HepG2 (cell line): ENCODE data around the gene SLC27A1. TPM values are rescaled to one million over a fixed set of nuclear protein-coding genes. Genes with fewer than 3 reads are reported as not detected.

ENCODE experiments used
- ATAC-seq: fragments of 200-7000 bp; cut with Tn5 transposase; 3 replicates; pipeline ENCODE4 v1.9.1; 2020; ENCODE audit warnings: mild to moderate bottlenecking, moderate library complexity
- BruUV-seq: library from RNA; stranded (reverse); fragments of 400-500 nt; replicated peaks from 2 replicates; lab custom pipeline; 2021; lab: Mats Ljungman, UMichigan
- CTCF ChIA-PET: fragments of 300-600 bp; formaldehyde crosslinking; extraction: SDS; loops from one replicate; lab custom pipeline; 2021; ENCODE audit warnings: low total read pairs, inconsistent platforms, low intra/inter-chr PET ratio; lab: Yijun Ruan, JAX
- POLR2A ChIA-PET: fragments of 350-600 bp; sonication (Branson Sonifier 250); formaldehyde crosslinking; loops from one replicate; lab custom pipeline; 2020; ENCODE audit warnings: antibody characterized with exemption, inconsistent platforms; lab: Yijun Ruan, JAX
- DNase-seq: peaks from one replicate; pipeline ENCODE4 v3.0.0-alpha.2; 2015; ENCODE audit warnings: low spot score
- FAIRE-seq: peaks from 3 replicates; lab custom pipeline; 2011; peaks lifted over from hg19 to GRCh38; lab: Jason Lieb, UNC
- H2AFZ ChIP-seq: one replicate; pipeline ENCODE4 v1.6.1; 2011; ENCODE audit warnings: low read length, inconsistent platforms
- H3K27ac ChIP-seq: fragments of 300-600 bp; 3 replicates; pipeline ENCODE4 v1.8.0; 2011; ENCODE audit warnings: mixed run types, mild to moderate bottlenecking, mixed read lengths, low read length, inconsistent platforms; ENCODE audit not compliant: insufficient read depth; ENCODE audit errors: extremely low read length
- H3K27me3 ChIP-seq, 2 experiments: fragments of 200-600 bp in 1 of 2; 2 replicates in 1 of 2; 3 replicates in 1 of 2; pipeline versions ENCODE4 v1.6.0 to v1.8.0; 2011; ENCODE audit warnings: low read length in 2 of 2, mild to moderate bottlenecking in 2 of 2, moderate library complexity in 2 of 2, inconsistent platforms in 1 of 2; ENCODE audit not compliant: insufficient read depth in 2 of 2, control insufficient read depth in 1 of 2
- H3K36me3 ChIP-seq, 2 experiments: fragments of 200-600 bp in 1 of 2; replicated peaks in 1 of 2; 2 replicates in 1 of 2; 3 replicates in 1 of 2; pipeline versions ENCODE4 v1.5.1 to v1.8.0; 2011; ENCODE audit warnings: low read length in 2 of 2, inconsistent platforms in 1 of 2; ENCODE audit not compliant: insufficient read depth in 2 of 2, control insufficient read depth in 1 of 2
- H3K4me1 ChIP-seq: 2 replicates; pipeline ENCODE4 v1.5.1; 2012; ENCODE audit warnings: low read length, inconsistent platforms; ENCODE audit not compliant: insufficient read depth
- H3K4me2 ChIP-seq: 2 replicates; pipeline ENCODE4 v1.6.0; 2011; ENCODE audit warnings: low read depth, low read length, inconsistent platforms
- H3K4me3 ChIP-seq, 3 experiments: fragments of 200-600 bp in 1 of 3; sonication (generic), shearing (Covaris generic) in 1 of 3; replicated peaks in 1 of 3; 2 replicates each; pipeline ENCODE4 v1.5.1; 2011 to 2016; ENCODE audit warnings: low read length in 3 of 3, inconsistent platforms in 2 of 3, low read depth in 2 of 3, mild to moderate bottlenecking in 2 of 3, control low read depth in 1 of 3, mixed read lengths in 1 of 3; ENCODE audit not compliant: insufficient read depth in 1 of 3
- H3K79me2 ChIP-seq: one replicate; pipeline ENCODE4 v1.6.1; 2011; ENCODE audit warnings: low read length, inconsistent platforms; ENCODE audit not compliant: insufficient read depth
- H3K9ac ChIP-seq: 2 replicates; pipeline ENCODE4 v1.6.0; 2011; ENCODE audit warnings: mild to moderate bottlenecking, low read depth, low read length, inconsistent platforms; ENCODE audit not compliant: insufficient read depth
- H3K9me3 ChIP-seq: 2 replicates; pipeline ENCODE4 v1.5.1; 2012; ENCODE audit warnings: mild to moderate bottlenecking, low read length
- H4K20me1 ChIP-seq: 2 replicates; pipeline ENCODE4 v1.6.0; 2011; ENCODE audit warnings: inconsistent platforms, mild to moderate bottlenecking, low read length, moderate library complexity; ENCODE audit not compliant: insufficient read depth
- AGO2 ChIP-seq: fragments of 200-400 bp; formaldehyde crosslinking; optimal IDR thresholded peaks from 2 replicates; pipeline ENCODE3; 2017; ENCODE audit warnings: mild to moderate bottlenecking, low read depth, low read length, moderate library complexity
- EHMT2 ChIP-seq: fragments of 200-600 bp; sonication (generic); IDR thresholded peaks from 2 replicates; pipeline ENCODE4 v1.7.0; 2017; ENCODE audit warnings: antibody characterized with exemption, low read depth, low read length, borderline replicate concordance
- HOXA3 ChIP-seq: sonication (generic); formaldehyde crosslinking; IDR thresholded peaks from 2 replicates; pipeline ENCODE4 v1.5.0; 2020; ENCODE audit warnings: missing genetic modification reagents
- NRL ChIP-seq: sonication (generic); formaldehyde crosslinking; IDR thresholded peaks from 2 replicates; pipeline ENCODE4 v1.5.0; 2020; ENCODE audit warnings: missing genetic modification reagents, mild to moderate bottlenecking, moderate library complexity, borderline replicate concordance
- ZNF121 ChIP-seq: sonication (generic); formaldehyde crosslinking; IDR thresholded peaks from 2 replicates; pipeline ENCODE4 v1.5.0; 2020; ENCODE audit warnings: mild to moderate bottlenecking, missing genetic modification reagents
- ZNF329 ChIP-seq: sonication (generic); formaldehyde crosslinking; IDR thresholded peaks from 2 replicates; pipeline ENCODE4 v1.9.0; 2021; ENCODE audit warnings: low read depth, mild to moderate bottlenecking, missing genetic modification reagents
- ZNF496 ChIP-seq: sonication (generic); formaldehyde crosslinking; IDR thresholded peaks from 2 replicates; pipeline ENCODE4 v1.8.1; 2023; ENCODE audit warnings: mild to moderate bottlenecking, moderate library complexity, missing genetic modification reagents; ENCODE audit not compliant: insufficient replicate concordance
- ZNF747 ChIP-seq: sonication (generic); formaldehyde crosslinking; IDR thresholded peaks from 2 replicates; pipeline ENCODE4 v1.8.1; 2023; ENCODE audit warnings: missing genetic modification reagents, mild to moderate bottlenecking, borderline replicate concordance
- WGBS: methylation state at CpG from one replicate; pipeline ENCODE4 v1.1.6; 2017; ENCODE audit warnings: low lambda C conversion rate; 5-methylcytosine and 5-hydroxymethylcytosine counted together
- in situ Hi-C: cut with HindIII; loops from 2 replicates; pipeline ENCODE4 v1.10.0; 2017; ENCODE audit warnings: low pct_unique_long_range_greater_than_20kb; ENCODE audit not compliant: extremely low pct_ligation_motif_present
- intact Hi-C: fragments of 100-400 bp; cut with micrococcal nuclease; formaldehyde crosslinking; loops from one replicate; pipeline ENCODE4 v1.10.0; 2022; ENCODE audit not compliant: unreplicated experiment
- polyA plus RNA-seq, 8 experiments: library from polyadenylated mRNA; depleted of rRNA in 3 of 8; stranded (reverse) in 7 of 8; unstranded in 1 of 8; fragments of >200 nt; fragmentation: Illumina TruSeq in 4 of 8; extraction: Trizol in 4 of 8; gene quantifications; 2 replicates each; pipeline versions ENCODE4 v1.2.1 to v1.2.3, GENCODE V29; 2011 to 2016; ENCODE audit warnings: low read depth in 4 of 8, missing spikeins in 1 of 8, mixed read lengths in 1 of 8; ENCODE audit not compliant: insufficient read depth in 1 of 8
- total RNA-seq, 5 experiments: library from RNA; depleted of rRNA; stranded (reverse); fragments of >200 nt; fragmentation: Illumina TruSeq; extraction: Trizol; gene quantifications; 2 replicates each; pipeline ENCODE4 v1.2.3, GENCODE V29; 2016; ENCODE audit warnings: low read depth in 1 of 5
- TF ChIP-seq, protein P1 (sequence below): sonication (generic); formaldehyde crosslinking; IDR thresholded peaks from 2 replicates; pipeline ENCODE4 v1.5.1; 2020; ENCODE audit warnings: missing genetic modification reagents, mild to moderate bottlenecking, borderline replicate concordance
- TF ChIP-seq, protein P2 (sequence below): sonication (generic); formaldehyde crosslinking; IDR thresholded peaks from 2 replicates; pipeline ENCODE4 v1.4.0; 2020; ENCODE audit warnings: missing genetic modification reagents
- TF ChIP-seq, protein P3 (sequence below): sonication (generic); formaldehyde crosslinking; IDR thresholded peaks from 2 replicates; pipeline ENCODE4 v1.8.0; 2022; ENCODE audit warnings: mild to moderate bottlenecking, missing genetic modification reagents, moderate library complexity
- TF ChIP-seq, protein P4 (sequence below): sonication (generic); formaldehyde crosslinking; IDR thresholded peaks from 2 replicates; pipeline ENCODE4 v1.5.1; 2020; ENCODE audit warnings: missing genetic modification reagents, mild to moderate bottlenecking, borderline replicate concordance

Gene SLC27A1
- total and polyA plus RNA-seq, 2 of the 13 experiments (the other 11 are each of a cell fraction or from before 2014, with no cell fraction given): 4.1 to 8.8 TPM

DNA sequence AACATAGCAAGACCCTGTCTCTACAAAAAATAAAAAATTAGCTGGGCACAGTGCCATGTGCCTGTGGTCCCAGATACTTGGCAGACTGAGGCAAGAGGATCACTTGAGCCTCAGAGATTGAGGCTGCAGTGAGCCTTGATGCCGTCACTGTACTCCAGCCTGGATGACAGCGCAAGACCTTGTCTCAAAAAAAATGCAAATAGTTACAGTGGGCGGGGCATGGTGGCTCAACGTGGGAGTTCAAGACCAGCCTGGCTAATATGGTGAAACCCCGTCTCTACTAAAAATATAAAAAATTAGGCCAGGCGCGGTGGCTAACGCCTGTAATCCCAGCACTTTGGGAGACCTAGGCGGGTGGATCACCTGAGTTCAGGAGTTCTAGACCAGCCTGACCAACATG is 49.6 kb downstream of the SLC27A1 start:
- CTCF ChIA-PET: no interaction called here
- ATAC-seq: no peak
- TF ChIP-seq, protein P1, sequence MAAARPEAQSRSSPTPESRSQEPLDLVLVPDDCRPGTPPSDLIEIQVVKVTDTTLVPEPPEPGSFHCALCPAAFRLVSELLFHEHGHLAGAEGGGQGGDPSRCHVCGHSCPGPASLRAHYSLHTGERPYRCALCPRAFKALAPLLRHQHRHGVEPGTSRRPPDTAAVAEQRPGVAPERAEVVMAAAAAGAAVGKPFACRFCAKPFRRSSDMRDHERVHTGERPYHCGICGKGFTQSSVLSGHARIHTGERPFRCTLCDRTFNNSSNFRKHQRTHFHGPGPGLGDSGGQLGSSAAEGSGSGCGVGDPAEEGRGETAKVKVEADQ (CRISPR knock-in tag): no peak
- TF ChIP-seq HOXA3 (CRISPR knock-in tag): no peak
- TF ChIP-seq, protein P2, sequence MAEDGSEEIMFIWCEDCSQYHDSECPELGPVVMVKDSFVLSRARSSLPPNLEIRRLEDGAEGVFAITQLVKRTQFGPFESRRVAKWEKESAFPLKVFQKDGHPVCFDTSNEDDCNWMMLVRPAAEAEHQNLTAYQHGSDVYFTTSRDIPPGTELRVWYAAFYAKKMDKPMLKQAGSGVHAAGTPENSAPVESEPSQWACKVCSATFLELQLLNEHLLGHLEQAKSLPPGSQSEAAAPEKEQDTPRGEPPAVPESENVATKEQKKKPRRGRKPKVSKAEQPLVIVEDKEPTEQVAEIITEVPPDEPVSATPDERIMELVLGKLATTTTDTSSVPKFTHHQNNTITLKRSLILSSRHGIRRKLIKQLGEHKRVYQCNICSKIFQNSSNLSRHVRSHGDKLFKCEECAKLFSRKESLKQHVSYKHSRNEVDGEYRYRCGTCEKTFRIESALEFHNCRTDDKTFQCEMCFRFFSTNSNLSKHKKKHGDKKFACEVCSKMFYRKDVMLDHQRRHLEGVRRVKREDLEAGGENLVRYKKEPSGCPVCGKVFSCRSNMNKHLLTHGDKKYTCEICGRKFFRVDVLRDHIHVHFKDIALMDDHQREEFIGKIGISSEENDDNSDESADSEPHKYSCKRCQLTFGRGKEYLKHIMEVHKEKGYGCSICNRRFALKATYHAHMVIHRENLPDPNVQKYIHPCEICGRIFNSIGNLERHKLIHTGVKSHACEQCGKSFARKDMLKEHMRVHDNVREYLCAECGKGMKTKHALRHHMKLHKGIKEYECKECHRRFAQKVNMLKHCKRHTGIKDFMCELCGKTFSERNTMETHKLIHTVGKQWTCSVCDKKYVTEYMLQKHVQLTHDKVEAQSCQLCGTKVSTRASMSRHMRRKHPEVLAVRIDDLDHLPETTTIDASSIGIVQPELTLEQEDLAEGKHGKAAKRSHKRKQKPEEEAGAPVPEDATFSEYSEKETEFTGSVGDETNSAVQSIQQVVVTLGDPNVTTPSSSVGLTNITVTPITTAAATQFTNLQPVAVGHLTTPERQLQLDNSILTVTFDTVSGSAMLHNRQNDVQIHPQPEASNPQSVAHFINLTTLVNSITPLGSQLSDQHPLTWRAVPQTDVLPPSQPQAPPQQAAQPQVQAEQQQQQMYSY (CRISPR knock-in tag): no peak
- no peak for TF ChIP-seq AGO2
- TF ChIP-seq, protein P3, sequence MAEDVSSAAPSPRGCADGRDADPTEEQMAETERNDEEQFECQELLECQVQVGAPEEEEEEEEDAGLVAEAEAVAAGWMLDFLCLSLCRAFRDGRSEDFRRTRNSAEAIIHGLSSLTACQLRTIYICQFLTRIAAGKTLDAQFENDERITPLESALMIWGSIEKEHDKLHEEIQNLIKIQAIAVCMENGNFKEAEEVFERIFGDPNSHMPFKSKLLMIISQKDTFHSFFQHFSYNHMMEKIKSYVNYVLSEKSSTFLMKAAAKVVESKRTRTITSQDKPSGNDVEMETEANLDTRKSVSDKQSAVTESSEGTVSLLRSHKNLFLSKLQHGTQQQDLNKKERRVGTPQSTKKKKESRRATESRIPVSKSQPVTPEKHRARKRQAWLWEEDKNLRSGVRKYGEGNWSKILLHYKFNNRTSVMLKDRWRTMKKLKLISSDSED (CRISPR knock-in tag): no peak
- no peak for TF ChIP-seq ZNF121
- no peak for TF ChIP-seq ZNF496 (CRISPR knock-in tag)
- TF ChIP-seq ZNF747 (CRISPR knock-in tag): no peak
- TF ChIP-seq NRL (CRISPR knock-in tag): no peak
- no peak for TF ChIP-seq ZNF329
- no peak for TF ChIP-seq EHMT2
- TF ChIP-seq, protein P4, sequence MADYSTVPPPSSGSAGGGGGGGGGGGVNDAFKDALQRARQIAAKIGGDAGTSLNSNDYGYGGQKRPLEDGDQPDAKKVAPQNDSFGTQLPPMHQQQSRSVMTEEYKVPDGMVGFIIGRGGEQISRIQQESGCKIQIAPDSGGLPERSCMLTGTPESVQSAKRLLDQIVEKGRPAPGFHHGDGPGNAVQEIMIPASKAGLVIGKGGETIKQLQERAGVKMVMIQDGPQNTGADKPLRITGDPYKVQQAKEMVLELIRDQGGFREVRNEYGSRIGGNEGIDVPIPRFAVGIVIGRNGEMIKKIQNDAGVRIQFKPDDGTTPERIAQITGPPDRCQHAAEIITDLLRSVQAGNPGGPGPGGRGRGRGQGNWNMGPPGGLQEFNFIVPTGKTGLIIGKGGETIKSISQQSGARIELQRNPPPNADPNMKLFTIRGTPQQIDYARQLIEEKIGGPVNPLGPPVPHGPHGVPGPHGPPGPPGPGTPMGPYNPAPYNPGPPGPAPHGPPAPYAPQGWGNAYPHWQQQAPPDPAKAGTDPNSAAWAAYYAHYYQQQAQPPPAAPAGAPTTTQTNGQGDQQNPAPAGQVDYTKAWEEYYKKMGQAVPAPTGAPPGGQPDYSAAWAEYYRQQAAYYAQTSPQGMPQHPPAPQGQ (CRISPR knock-in tag): no peak

More for the DNA sequence above, 49.6 kb downstream of the SLC27A1 start:
- H3K27me3 ChIP-seq: 0 out of 5 replicates have a peak, but pooled peaks cover 0 to 1% of the 10 kb centered on the region in 2 experiments
- H3K9me3 ChIP-seq: 0 out of 2 replicates have a peak, but pooled peaks cover 5% of the 10 kb centered on the region
- H3K4me1 ChIP-seq: peaks cover 20% of the 10 kb centered on the region
- H3K4me3 ChIP-seq: no peak overlapping the region
- no peak overlapping the region for H3K4me2 ChIP-seq
- no peak for FAIRE-seq
- peaks cover 0 to 2% of the 10 kb centered on the region in 2 experiments; a peak in 1 of 5 replicates for H3K36me3 ChIP-seq
- H3K79me2 ChIP-seq: no peaks in the 10 kb centered on the region
- H3K27ac ChIP-seq: no peak overlapping the region
- POLR2A ChIA-PET: no interaction called here
- no peak overlapping the region for H3K9ac ChIP-seq
- intact Hi-C loops: no loop called here
- BruUV-seq: no TSS peak
- DNase-seq: no peak
- H4K20me1 ChIP-seq: no peaks in the 10 kb centered on the region
- H2AFZ ChIP-seq: no peak overlapping the region
- in situ Hi-C loops: no loop called here
- 93% methylated on average over 9 of the region's 9 CpGs for WGBS
